K562 (cell line): Measurements from ENCODE around the gene STK16. TPM values are rescaled to one million over a fixed set of nuclear protein-coding genes. Genes with fewer than 3 reads are reported as not detected.

Source experiments
- CBX3 ChIP-seq, 2 experiments: IDR thresholded peaks; 1 replicate in 1 of 2; 2 replicates in 1 of 2; pipeline ENCODE4 v1.6.1; 2012; ENCODE audit warnings: inconsistent platforms in 2 of 2, low read length in 2 of 2, borderline replicate concordance in 1 of 2, control low read depth in 1 of 2
- E2F3 ChIP-seq: fragments of 250-450 bp; sonication (Bioruptor Pico); IDR thresholded peaks from 2 replicates; pipeline ENCODE4 v1.4.0; 2020; ENCODE audit warnings: mild to moderate bottlenecking
- HDAC1 ChIP-seq, 2 experiments: fragments of 450-650 bp; IDR thresholded peaks; 2 replicates each; pipeline ENCODE4 v1.6.1; 2016 to 2017; ENCODE audit warnings: inconsistent platforms in 1 of 2, mild to moderate bottlenecking in 1 of 2, moderate library complexity in 1 of 2
- KDM5B ChIP-seq: fragments of 200-600 bp; sonication (generic); IDR thresholded peaks from 2 replicates; pipeline ENCODE4 v1.6.1; 2012; ENCODE audit warnings: low read depth, mild to moderate bottlenecking, moderate library complexity, low read length, control low read depth, inconsistent platforms; ENCODE audit not compliant: insufficient replicate concordance
- NR2F6 ChIP-seq: fragments of 450-650 bp; formaldehyde crosslinking; IDR thresholded peaks from 2 replicates; pipeline ENCODE4 v1.4.0; 2020; ENCODE audit warnings: mild to moderate bottlenecking
- RBM22 ChIP-seq: fragments of 200-400 bp; formaldehyde crosslinking; IDR thresholded peaks from 2 replicates; pipeline ENCODE4 v1.6.1; 2018; ENCODE audit warnings: low read length, low read depth; ENCODE audit not compliant: poor library complexity, severe bottlenecking
- RCOR1 ChIP-seq, 2 experiments: IDR thresholded peaks; 2 replicates each; pipeline ENCODE4 v1.6.1; 2012; ENCODE audit warnings: low read depth in 2 of 2, low read length in 2 of 2, borderline replicate concordance in 1 of 2, improper control_type of control experiment in 1 of 2
- SMC3 ChIP-seq: conservative IDR thresholded peaks from 2 replicates; pipeline ENCODE4 v1.6.1; 2011; ENCODE audit warnings: low read depth, low read length, improper control_type of control experiment; ENCODE audit not compliant: insufficient read depth
- SRF ChIP-seq, 2 experiments: fragments of 250-450, 450-650 bp in 1 of 2; sonication (Bioruptor Pico) in 1 of 2; sonication (generic) in 1 of 2; formaldehyde crosslinking; IDR thresholded peaks; 2 replicates each; pipeline versions ENCODE4 v1.5.0 to v1.5.1; 2020 to 2022; ENCODE audit warnings: mild to moderate bottlenecking in 1 of 2, missing genetic modification reagents in 1 of 2
- SUPT5H ChIP-seq: fragments of 450-650 bp; IDR thresholded peaks from 2 replicates; pipeline ENCODE4 v1.6.1; 2016
- XRCC5 ChIP-seq: fragments of 200-400 bp; formaldehyde crosslinking; IDR thresholded peaks from 2 replicates; pipeline ENCODE4 v1.6.1; 2017; ENCODE audit warnings: low read depth, mild to moderate bottlenecking, low read length
- ZNF778 ChIP-seq: fragments of 450-650 bp; formaldehyde crosslinking; IDR thresholded peaks from 2 replicates; pipeline ENCODE4 v1.4.0; 2020; ENCODE audit warnings: mild to moderate bottlenecking, moderate library complexity
- polyA plus RNA-seq, 8 experiments: library from polyadenylated mRNA; depleted of rRNA in 4 of 8; stranded (reverse) in 5 of 8; unstranded in 3 of 8; fragments of >200 nt; fragmentation: Nextera tagmentation in 2 of 8; fragmentation: Illumina TruSeq in 1 of 8; extraction: Ambion mirVana in 2 of 8; extraction: Trizol in 1 of 8; gene quantifications; 2 replicates each; pipeline versions ENCODE4 v1.2.1 to v1.2.3, GENCODE V29; 2011 to 2014; ENCODE audit warnings: inconsistent platforms in 1 of 8, missing spikeins in 1 of 8
- total RNA-seq, 7 experiments: library from RNA; depleted of rRNA in 6 of 7; stranded (reverse); fragments of >200 nt in 6 of 7; fragmentation: Illumina TruSeq in 2 of 7; extraction: Trizol in 2 of 7; gene quantifications; 2 replicates each; pipeline versions ENCODE4 v1.2.1 to v1.2.3, GENCODE V29; 2011 to 2021; ENCODE audit warnings: low replicate concordance in 1 of 7
- TF ChIP-seq, protein P1 (sequence below), 2 experiments: IDR thresholded peaks; 2 replicates each; pipeline ENCODE4 v1.6.1; 2012; ENCODE audit warnings: improper control_type of control experiment in 2 of 2, low read depth in 2 of 2, low read length in 2 of 2, borderline replicate concordance in 1 of 2
- TF ChIP-seq, protein P2 (sequence below): fragments of 250-450 bp; sonication (Bioruptor Pico); IDR thresholded peaks from 2 replicates; pipeline ENCODE4 v1.4.0; 2020; ENCODE audit warnings: mild to moderate bottlenecking
- TF ChIP-seq, protein P3 (sequence below), 2 experiments: fragments of 450-650 bp; conservative IDR thresholded peaks; 2 replicates each; pipeline ENCODE4 v1.6.1; 2017; ENCODE audit warnings: mild to moderate bottlenecking in 2 of 2, moderate library complexity in 2 of 2
- TF ChIP-seq, protein P4 (sequence below): sonication (generic); formaldehyde crosslinking; IDR thresholded peaks from 2 replicates; pipeline ENCODE4 v1.9.0; 2022; ENCODE audit warnings: mild to moderate bottlenecking, missing genetic modification reagents
- TF ChIP-seq, protein P5 (sequence below): fragments of 450-650 bp; IDR thresholded peaks from one replicate; pipeline ENCODE4 v1.6.1; 2018; ENCODE audit warnings: mild to moderate bottlenecking, moderate library complexity; ENCODE audit not compliant: partially characterized antibody

STK16 gene
- total and polyA plus RNA-seq, 9 of the 15 experiments (the other 6 are each of a cell fraction or from before 2014, with no cell fraction given), result 5.4 to 36.2 (median 17.8) TPM

- TF ChIP-seq SRF (CRISPR knock-in tag; IDR thresholded peaks at IDR 0.05) (peak in 1 of 2 experiments; percentile 54; a peak in 1 of 4 replicates), E2F3 (CRISPR knock-in tag) (no peak), CBX3 (IDR thresholded peaks at IDR 0.05; ENCODE audit: borderline replicate concordance in 1 of 2, low read length in 2 of 2) (no peak), ZNF778 (CRISPR knock-in tag) (no peak), SUPT5H (peak; percentile 88), KDM5B (peak; percentile 91), HDAC1 (IDR thresholded peaks at IDR 0.05) (peak in 1 of 2 experiments; percentile 40; a peak in 1 of 4 replicates), SMC3 (no peak), RBM22 (peak; percentile 15), NR2F6 (CRISPR knock-in tag) (no peak), RCOR1 (IDR thresholded peaks at IDR 0.05; ENCODE audit: borderline replicate concordance in 1 of 2, low read depth in 2 of 2, low read length in 2 of 2) (0 out of 4 replicates have a peak, but pooled peaks of 1 of the 2 experiments have one; percentile 3), XRCC5 (no peak)
- TF ChIP-seq, protein P1, sequence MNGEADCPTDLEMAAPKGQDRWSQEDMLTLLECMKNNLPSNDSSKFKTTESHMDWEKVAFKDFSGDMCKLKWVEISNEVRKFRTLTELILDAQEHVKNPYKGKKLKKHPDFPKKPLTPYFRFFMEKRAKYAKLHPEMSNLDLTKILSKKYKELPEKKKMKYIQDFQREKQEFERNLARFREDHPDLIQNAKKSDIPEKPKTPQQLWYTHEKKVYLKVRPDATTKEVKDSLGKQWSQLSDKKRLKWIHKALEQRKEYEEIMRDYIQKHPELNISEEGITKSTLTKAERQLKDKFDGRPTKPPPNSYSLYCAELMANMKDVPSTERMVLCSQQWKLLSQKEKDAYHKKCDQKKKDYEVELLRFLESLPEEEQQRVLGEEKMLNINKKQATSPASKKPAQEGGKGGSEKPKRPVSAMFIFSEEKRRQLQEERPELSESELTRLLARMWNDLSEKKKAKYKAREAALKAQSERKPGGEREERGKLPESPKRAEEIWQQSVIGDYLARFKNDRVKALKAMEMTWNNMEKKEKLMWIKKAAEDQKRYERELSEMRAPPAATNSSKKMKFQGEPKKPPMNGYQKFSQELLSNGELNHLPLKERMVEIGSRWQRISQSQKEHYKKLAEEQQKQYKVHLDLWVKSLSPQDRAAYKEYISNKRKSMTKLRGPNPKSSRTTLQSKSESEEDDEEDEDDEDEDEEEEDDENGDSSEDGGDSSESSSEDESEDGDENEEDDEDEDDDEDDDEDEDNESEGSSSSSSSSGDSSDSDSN (IDR thresholded peaks at IDR 0.05; ENCODE audit: borderline replicate concordance in 1 of 2, low read depth in 2 of 2, low read length in 2 of 2), result 0 out of 4 replicates have a peak, but pooled peaks have one; percentile 24 to 50
- TF ChIP-seq, protein P2, sequence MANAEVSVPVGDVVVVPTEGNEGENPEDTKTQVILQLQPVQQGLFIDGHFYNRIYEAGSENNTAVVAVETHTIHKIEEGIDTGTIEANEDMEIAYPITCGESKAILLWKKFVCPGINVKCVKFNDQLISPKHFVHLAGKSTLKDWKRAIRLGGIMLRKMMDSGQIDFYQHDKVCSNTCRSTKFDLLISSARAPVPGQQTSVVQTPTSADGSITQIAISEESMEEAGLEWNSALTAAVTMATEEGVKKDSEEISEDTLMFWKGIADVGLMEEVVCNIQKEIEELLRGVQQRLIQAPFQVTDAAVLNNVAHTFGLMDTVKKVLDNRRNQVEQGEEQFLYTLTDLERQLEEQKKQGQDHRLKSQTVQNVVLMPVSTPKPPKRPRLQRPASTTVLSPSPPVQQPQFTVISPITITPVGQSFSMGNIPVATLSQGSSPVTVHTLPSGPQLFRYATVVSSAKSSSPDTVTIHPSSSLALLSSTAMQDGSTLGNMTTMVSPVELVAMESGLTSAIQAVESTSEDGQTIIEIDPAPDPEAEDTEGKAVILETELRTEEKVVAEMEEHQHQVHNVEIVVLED (CRISPR knock-in tag), result peak; percentile 97
- TF ChIP-seq, protein P3, sequence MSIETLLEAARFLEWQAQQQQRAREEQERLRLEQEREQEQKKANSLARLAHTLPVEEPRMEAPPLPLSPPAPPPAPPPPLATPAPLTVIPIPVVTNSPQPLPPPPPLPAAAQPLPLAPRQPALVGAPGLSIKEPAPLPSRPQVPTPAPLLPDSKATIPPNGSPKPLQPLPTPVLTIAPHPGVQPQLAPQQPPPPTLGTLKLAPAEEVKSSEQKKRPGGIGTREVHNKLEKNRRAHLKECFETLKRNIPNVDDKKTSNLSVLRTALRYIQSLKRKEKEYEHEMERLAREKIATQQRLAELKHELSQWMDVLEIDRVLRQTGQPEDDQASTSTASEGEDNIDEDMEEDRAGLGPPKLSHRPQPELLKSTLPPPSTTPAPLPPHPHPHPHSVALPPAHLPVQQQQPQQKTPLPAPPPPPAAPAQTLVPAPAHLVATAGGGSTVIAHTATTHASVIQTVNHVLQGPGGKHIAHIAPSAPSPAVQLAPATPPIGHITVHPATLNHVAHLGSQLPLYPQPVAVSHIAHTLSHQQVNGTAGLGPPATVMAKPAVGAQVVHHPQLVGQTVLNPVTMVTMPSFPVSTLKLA (conservative IDR thresholded peaks at IDR 0.05), result peak; percentile 20 to 62; a peak in 2 of 4 replicates
- TF ChIP-seq, protein P4, sequence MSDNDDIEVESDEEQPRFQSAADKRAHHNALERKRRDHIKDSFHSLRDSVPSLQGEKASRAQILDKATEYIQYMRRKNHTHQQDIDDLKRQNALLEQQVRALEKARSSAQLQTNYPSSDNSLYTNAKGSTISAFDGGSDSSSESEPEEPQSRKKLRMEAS (CRISPR knock-in tag), result 0 out of 2 replicates have a peak, but pooled peaks have one; percentile 46
- TF ChIP-seq, protein P5, sequence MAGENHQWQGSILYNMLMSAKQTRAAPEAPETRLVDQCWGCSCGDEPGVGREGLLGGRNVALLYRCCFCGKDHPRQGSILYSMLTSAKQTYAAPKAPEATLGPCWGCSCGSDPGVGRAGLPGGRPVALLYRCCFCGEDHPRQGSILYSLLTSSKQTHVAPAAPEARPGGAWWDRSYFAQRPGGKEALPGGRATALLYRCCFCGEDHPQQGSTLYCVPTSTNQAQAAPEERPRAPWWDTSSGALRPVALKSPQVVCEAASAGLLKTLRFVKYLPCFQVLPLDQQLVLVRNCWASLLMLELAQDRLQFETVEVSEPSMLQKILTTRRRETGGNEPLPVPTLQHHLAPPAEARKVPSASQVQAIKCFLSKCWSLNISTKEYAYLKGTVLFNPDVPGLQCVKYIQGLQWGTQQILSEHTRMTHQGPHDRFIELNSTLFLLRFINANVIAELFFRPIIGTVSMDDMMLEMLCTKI, result no peak
Measured at GRCh38 chr2:219206328-219207133, 38.7 kb upstream of the STK16 start, which contains the start of gene ZFAND2B (continued).
